ENCODE results near the gene CPOX. TPM values are rescaled to one million over a fixed set of nuclear protein-coding genes. Genes with fewer than 3 reads are reported as not detected.

The CPOX gene
- total RNA-seq, 1 experiment from 2014 or later: 39.9 TPM

- DNase-seq (ENCODE audit: low spot score): no peak
Measured at GRCh38 chr3:98596087-98596486, 2.7 kb upstream of the CPOX start.

- DNase-seq (ENCODE audit: low spot score): no peak
Measured at GRCh38 chr3:98594628-98595324, 1.4 kb upstream of the CPOX start.

DNA sequence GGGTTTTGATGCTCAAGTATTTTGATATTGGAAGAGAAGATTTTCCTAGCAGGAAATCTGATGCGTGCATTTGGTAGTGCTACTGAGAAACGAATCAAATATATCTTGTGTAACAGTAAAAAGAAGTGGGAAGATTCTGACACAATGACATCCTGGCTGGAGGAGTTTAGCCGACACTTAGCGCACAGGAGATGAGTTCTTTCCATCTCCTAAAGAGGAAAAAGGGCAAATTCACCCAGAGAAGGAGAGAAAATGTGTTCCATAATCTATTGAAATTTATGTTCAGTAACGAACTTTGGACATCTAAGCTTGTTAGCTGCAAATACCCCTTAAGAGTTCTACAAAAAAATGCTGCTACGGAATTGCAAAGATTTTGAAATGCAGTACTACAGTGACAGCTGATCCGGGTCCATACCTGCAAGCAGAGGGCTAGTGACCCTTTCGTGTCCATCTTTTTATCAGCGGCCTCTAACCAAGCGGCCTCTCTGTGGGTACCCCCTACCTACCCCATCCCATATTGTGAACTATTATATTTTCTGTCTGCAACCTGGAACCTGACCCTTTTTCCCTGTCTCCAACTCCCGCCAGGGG, 971 bp downstream of the CPOX start:
- no peak for DNase-seq (ENCODE audit: low spot score)

DNA sequence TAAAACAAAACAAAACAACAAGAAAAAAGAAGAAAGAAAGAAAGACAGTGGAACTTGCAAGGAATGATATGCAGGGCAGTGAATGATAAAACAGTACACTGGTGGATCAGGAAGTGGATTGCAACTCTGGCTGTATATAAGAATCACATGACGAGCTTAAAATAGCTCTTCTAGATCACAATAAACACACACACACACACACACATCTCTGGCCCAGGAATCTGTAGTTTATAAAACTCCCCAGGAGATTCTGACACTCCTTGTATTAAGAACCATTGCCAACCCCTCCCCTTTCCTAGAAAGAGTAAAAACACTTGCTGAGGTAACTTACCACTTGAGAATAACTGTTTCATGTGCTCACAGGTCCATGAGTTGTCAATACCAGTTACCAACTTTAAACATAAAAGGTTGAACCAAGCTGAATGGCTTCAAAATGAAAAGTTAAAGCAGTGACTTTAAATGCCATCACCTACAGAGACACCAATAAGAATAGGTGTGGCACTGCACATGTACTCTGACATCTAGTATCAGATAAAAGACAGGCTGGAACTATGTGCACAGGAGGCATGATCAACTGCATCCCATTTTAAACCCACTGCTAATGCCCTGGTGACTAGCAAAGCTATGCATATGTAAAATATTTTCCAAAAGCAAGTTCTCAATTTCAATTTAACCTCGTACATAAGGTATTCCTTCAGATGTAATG, 3.9 kb downstream of the CPOX start:
- peak; percentile 26 for DNase-seq (ENCODE audit: low spot score)

- no peak for DNase-seq (ENCODE audit: low spot score)
Measured at GRCh38 chr3:98588065-98588464, 5.3 kb downstream of the CPOX start.

GRCh38 chr3:98587654-98588053, 5.8 kb downstream of the CPOX start:
- no peak for DNase-seq (ENCODE audit: low spot score)

DNA sequence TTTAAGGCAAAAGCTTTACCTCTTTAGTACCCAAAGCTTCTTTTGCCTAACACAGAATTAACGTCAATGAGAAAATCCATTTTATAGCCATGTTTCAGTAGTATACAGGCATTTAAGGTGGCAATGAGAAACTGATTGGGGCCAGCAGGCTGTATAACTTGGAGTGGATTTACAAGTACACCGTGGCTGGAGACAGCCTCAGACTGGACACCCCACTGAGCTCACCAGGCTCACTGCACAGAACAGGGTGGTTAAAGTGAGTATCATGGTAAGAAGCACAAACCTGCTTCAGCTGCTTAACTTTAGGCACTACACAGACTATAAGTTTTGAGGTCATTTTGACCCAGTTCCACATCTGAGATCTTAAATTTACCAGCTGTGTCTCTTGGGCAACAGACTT, 8.9 kb downstream of the CPOX start:
- no peak for DNase-seq (ENCODE audit: low spot score)

DNA sequence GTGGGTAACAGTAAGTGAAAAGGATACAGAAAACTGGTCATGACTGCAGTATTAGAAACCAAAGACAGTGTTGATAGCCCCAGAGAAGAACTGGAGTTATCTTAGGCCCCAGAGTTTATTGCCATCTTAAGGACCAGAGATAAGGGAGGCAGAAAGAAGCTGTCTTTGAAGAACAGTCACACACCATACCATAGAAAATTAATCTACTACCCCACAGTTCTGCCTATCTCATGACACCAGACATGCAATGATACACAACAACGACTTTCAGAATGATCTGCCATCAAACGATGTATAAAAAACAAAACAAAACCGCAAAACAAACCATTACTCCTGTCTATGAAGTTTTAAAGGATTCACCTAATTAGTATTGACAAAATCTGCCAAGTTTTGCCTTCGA, 9.6 kb downstream of the CPOX start:
- no peak for DNase-seq (ENCODE audit: low spot score)

DNA sequence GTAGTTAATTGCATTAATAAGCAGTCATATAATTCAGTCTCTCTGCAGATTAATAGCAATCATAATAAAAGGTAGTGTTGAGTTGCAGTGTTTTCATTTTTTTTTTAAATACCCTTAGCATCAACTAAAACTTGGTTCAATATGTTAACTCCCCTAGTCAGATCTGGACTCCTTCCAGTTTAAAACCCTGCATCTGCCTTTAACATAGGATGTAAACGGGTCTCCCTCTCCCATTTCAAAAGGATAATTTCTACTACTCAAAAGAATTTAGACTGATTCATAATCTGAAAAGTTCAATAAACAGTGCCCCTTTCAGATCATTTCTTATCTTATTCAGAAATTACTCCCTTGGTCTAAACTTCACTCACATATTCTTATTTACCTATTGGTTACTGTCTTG, 11.4 kb downstream of the CPOX start:
- no peak for DNase-seq (ENCODE audit: low spot score)

GRCh38 chr3:98581474-98581873, 11.9 kb downstream of the CPOX start:
- DNase-seq (ENCODE audit: low spot score): no peak

- DNase-seq (ENCODE audit: low spot score): no peak
Measured at GRCh38 chr3:98580401-98581386, 12.7 kb downstream of the CPOX start.

- DNase-seq (ENCODE audit: low spot score): no peak
Measured at GRCh38 chr3:98577178-98577895, 16.1 kb downstream of the CPOX start.

GRCh38 chr3:98574132-98574531, 19.3 kb downstream of the CPOX start:
- DNase-seq (ENCODE audit: low spot score): no peak

DNA sequence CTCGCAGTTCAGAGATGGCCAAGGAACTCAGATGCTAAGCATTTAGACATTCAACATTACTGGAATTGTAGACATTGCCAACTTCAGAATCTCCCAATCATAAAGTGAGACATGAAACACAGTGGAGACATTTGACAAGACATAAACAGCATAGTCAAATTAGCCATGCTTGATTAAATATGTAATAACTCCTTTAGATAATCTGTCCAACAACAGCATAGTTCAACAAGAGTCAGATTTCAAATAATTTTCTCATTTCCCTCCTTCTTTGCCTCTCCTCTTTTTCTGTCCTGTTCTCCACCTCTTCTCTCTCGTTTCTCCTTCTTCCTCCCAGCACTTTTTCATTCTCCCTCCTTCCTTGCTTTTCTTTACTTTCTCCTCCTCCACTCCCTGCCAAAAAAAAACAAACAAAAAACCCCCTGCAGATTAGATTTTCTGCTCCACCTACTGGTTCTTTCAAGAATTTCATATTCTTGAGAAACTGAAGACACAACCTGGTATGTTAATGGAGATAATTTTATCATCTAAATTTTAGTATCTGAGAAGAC, 20.2 kb downstream of the CPOX start:
- peak; percentile 34 for DNase-seq (ENCODE audit: low spot score)

DNA sequence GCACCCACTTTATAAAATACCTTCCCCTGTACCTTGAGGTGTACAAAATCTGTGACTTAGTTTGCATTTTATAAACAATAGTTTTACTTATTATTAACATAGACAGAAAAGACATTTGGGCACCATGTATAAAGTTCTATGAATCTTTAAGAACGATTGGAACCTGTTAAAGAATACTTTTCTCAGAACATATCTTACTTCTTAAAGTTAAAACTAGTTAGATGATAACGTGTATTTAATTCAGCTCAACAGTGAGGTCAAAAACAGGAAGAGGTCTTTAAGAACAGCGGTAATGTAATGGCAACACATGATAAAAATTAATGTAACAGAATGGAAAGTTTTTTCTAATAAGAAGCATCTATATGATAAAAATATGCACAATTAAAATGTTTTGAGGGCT, 25.0 kb downstream of the CPOX start:
- DNase-seq (ENCODE audit: low spot score): no peak

DNA sequence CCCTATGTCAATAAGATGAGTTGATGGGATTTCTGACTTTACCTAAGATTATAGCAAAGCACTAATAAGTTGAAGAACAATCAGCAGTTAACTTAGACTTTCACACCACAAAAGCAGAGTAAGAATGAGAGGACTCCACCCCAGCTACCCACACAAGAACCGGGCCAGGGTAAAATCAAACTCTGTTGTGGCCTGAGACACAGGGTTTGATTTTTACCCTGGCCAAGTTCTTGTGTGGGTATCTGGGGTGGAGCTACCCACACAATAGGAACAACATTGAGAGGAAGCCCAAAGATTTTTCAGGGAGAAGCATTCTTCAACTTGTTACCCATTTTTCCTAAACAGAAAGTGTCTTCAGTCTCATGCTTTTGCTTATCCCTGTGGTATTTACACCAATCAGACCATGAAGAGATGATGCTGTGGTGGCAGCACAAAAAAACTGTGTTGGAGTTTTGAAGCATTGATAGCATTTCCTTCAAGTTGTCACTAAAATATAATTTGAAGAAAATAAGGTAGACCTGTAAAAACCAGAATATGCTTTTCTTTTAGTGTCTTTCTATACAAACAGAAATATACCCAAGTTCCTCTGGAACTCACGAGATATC, 25.6 kb downstream of the CPOX start:
- DNase-seq (ENCODE audit: low spot score): no peak

DNA sequence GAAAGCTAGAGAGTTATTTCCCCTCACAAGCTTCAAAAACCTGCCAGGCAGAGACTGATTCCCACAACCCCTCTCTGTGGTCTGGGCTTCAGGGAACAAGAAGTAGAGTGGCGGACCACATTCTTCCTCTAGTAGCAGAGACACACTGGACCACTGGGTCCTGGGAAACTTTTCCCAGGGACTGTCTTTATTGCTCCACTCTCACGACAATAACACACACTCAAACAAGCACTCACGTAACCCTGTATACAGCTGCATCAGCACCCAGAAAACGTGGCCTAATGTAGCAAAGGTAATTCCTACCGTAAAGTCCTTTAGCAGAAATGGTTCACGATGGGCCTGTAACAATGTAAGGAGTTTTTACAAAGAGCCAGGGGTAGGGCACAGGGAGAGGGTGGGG, 27.6 kb downstream of the CPOX start:
- DNase-seq (ENCODE audit: low spot score): no peak

- DNase-seq (ENCODE audit: low spot score): no peak
Measured at GRCh38 chr3:98565237-98565643, 28.2 kb downstream of the CPOX start.

DNA sequence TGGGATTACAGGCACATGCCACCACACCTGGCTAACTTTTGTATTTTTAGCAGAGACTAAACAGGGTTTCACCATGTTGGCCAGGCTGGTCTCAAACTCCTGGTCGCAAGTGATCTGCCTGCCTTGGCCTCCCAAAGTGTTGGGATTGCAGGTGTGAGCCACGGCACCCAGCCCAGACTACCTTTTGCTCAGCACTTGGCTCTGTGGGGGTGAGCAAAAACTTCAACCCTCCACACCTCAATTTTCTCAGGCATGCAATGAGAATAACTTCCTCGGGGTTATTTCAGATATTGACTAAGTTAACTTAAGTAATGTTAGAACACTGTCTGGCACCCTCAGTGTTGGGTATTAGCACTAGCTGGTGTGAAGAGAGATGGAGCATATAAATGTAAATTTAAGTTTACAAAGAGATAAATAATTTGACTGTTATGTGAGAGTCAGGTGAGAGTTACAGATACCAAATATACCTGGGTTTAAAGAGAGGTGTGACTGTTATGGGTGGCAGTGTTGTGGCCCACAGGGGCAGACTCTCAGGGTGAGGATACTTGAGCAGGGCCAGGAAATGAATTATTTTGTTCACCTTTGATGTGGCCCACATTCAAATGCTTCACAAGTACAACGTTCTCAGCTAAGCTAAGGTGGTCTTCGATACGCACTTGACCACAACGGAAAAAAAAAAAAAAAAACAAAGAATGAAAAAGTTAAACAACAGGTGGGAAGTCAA, 29.0 kb downstream of the CPOX start:
- DNase-seq (ENCODE audit: low spot score): no peak

Measured in H4 (cell line).